Suprapubic skin (tissue), 4 donors: Measurements from ENCODE around the gene SLC50A1. TPM values are rescaled to one million over a fixed set of nuclear protein-coding genes. Genes with fewer than 3 reads are reported as not detected.
"Not testable (repeated sequence)": the region's sequence is repeated elsewhere in the genome, so short reads cannot be mapped to it uniquely, and the experiment has no call there.

Source experiments
- DNase-seq, 2 donors: peaks; one replicate each; pipeline ENCODE4 v3.0.0-alpha.2; 2019; ENCODE audit warnings: low spot score in 2 of 2
- H3K27ac ChIP-seq: fragments of 200-600 bp; sonication (generic); one replicate; pipeline ENCODE4 v1.5.1; 2019
- H3K27me3 ChIP-seq: fragments of 200-600 bp; sonication (generic); one replicate; pipeline ENCODE4 v1.5.1; 2019
- H3K36me3 ChIP-seq: fragments of 200-600 bp; sonication (generic); one replicate; pipeline ENCODE4 v1.5.1; 2019
- H3K4me1 ChIP-seq: fragments of 200-600 bp; sonication (generic); one replicate; pipeline ENCODE4 v1.5.1; 2019
- H3K4me3 ChIP-seq: fragments of 200-600 bp; sonication (generic); one replicate; pipeline ENCODE4 v1.5.1; 2019; ENCODE audit warnings: mild to moderate bottlenecking
- H3K9me3 ChIP-seq: fragments of 200-600 bp; sonication (generic); one replicate; pipeline ENCODE4 v1.5.1; 2019
- EP300 ChIP-seq: sonication (generic); formaldehyde crosslinking; IDR thresholded peaks from one replicate; pipeline ENCODE4 v1.6.1; 2017; ENCODE audit warnings: antibody characterized with exemption
- POLR2A ChIP-seq, 2 donors: fragments of 450-650 bp; IDR thresholded peaks; one replicate each; pipeline ENCODE4 v1.6.1; 2017; ENCODE audit warnings: antibody characterized with exemption in 2 of 2, mild to moderate bottlenecking in 2 of 2, moderate library complexity in 2 of 2
- POLR2AphosphoS5 ChIP-seq, 3 donors: sonication (generic); formaldehyde crosslinking; IDR thresholded peaks; one replicate each; pipeline ENCODE4 v1.6.1; 2017; ENCODE audit warnings: antibody characterized with exemption in 3 of 3
- WGBS: methylation state at CpG from one replicate; pipeline ENCODE4 v1.1.5; 2018; 5-methylcytosine and 5-hydroxymethylcytosine counted together
- total RNA-seq, 4 donors: library from RNA; depleted of rRNA; stranded (reverse); fragments of >200 nt; gene quantifications; one replicate each; pipeline ENCODE4 v1.1.0, GENCODE V29; 2016
- TF ChIP-seq, protein P1 (sequence below), 2 donors: fragments of 200-600 bp in 1 of 2; fragments of 450-650 bp in 1 of 2; sonication (generic) in 1 of 2; IDR thresholded peaks; one replicate each; pipeline ENCODE4 v1.5.1; 2016 to 2019; ENCODE audit warnings: antibody characterized with exemption in 2 of 2, mild to moderate bottlenecking in 1 of 2, moderate library complexity in 1 of 2

SLC50A1 gene
- total RNA-seq, 4 donors from 2014 or later = 27.9 to 56.1 (median 32.6) TPM

DNA sequence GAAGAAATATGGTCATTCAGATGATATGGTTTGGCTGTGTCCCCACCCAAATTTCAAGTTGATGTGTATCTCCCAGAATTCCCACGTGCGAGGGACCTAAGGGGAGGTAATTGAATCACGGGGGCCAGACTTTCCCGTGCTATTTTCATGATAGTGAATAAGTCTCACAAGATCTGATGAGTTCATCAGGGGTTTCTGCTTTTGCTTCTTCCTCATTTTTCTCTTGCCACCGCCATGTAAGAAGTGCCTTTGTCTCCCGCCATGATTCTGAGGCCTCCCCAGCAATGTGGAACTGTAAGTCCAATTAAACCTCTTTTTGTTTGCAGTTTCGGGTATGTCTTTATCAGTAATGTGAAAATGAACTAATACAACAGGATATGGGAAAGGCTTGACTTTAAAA, 6.1 kb downstream of the SLC50A1 start:
- H3K4me1 ChIP-seq = peaks cover 30% of the 10 kb centered on the region

DNA sequence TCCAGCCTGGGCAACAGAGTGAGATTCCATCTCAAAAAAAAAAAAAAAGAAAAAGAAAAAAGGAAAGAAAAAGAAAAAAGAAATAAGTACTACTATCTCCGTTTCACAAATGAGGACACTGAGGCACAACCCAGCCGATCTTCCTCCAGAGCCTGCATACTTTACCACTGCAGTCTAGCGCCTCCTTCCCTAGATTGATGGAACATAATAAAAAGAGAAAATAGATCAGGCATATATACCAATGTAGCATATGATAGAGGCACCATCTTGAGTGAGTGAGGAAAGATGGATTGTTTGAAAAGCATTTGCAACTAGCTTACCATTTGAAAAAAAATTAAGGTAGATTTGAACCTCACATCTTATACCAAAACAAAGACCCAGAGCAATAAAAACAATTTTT, 9.8 kb downstream of the SLC50A1 start:
- H3K27me3 ChIP-seq = peaks cover 3% of the 10 kb centered on the region
- no peak overlapping the region for H3K27ac ChIP-seq
- H3K9me3 ChIP-seq = no peaks in the 10 kb centered on the region
- TF ChIP-seq EP300 (no peak), POLR2AphosphoS5 (IDR thresholded peaks at IDR 0.05) (no peak), POLR2A (IDR thresholded peaks at IDR 0.05) (no peak)
- TF ChIP-seq, protein P1, sequence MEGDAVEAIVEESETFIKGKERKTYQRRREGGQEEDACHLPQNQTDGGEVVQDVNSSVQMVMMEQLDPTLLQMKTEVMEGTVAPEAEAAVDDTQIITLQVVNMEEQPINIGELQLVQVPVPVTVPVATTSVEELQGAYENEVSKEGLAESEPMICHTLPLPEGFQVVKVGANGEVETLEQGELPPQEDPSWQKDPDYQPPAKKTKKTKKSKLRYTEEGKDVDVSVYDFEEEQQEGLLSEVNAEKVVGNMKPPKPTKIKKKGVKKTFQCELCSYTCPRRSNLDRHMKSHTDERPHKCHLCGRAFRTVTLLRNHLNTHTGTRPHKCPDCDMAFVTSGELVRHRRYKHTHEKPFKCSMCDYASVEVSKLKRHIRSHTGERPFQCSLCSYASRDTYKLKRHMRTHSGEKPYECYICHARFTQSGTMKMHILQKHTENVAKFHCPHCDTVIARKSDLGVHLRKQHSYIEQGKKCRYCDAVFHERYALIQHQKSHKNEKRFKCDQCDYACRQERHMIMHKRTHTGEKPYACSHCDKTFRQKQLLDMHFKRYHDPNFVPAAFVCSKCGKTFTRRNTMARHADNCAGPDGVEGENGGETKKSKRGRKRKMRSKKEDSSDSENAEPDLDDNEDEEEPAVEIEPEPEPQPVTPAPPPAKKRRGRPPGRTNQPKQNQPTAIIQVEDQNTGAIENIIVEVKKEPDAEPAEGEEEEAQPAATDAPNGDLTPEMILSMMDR (IDR thresholded peaks at IDR 0.05) = no peak
- no peak overlapping the region for H3K4me3 ChIP-seq
- peaks cover 2% of the 10 kb centered on the region for H3K4me1 ChIP-seq
- H3K36me3 ChIP-seq = no peaks in the 10 kb centered on the region
- DNase-seq = no peak
- WGBS = 91% methylated on average over 3 of the region's 3 CpGs

More for the DNA sequence above, 6.1 kb downstream of the SLC50A1 start:
- no peak overlapping the region for H3K27ac ChIP-seq
- no peak overlapping the region for H3K4me3 ChIP-seq
- no peak for TF ChIP-seq POLR2A (IDR thresholded peaks at IDR 0.05)
- TF ChIP-seq, protein P1 (IDR thresholded peaks at IDR 0.05) = no peak
- TF ChIP-seq EP300 = no peak
- TF ChIP-seq POLR2AphosphoS5 (IDR thresholded peaks at IDR 0.05) = no peak
- DNase-seq = peak in 1 of 2 donors; percentile 42
- no peaks in the 10 kb centered on the region for H3K36me3 ChIP-seq
- H3K27me3 ChIP-seq = peaks cover 3% of the 10 kb centered on the region
- no peaks in the 10 kb centered on the region for H3K9me3 ChIP-seq
- WGBS = 87% methylated on average over 7 of the region's 7 CpGs

DNA sequence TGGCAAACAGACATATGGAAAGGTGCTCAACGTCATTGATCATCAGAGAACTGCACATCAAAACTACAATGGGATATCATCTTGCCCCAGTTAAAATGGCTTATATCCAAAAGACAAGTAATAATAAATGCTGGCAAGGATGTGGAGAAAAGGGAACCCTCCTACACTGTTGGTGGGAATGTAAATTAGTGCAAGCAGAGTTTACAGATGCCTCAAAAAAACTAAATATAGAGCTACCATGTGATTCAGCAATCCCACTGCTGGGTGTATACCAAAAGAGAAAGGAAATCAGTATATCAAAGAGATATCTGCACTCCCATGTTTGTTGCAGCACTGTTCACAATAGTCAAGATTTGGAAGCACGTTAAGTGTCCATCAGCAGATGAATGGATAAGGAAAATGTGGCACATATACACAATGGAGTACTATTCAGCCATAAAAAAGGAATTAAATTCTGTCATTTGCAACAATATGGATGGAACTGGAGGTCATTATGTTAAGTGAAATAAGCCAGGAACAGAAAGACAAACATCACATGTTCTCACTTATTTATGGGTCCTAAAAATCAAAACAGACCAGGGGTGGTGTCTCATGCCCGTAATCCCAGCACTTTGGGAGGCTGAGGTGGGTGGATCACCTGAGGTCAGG, 20.5 kb downstream of the SLC50A1 start:
- DNase-seq, H3K36me3 ChIP-seq, H3K4me1 ChIP-seq, H3K27me3 ChIP-seq, H3K9me3 ChIP-seq, H3K4me3 ChIP-seq, H3K27ac ChIP-seq: not testable (repeated sequence)
- 73% methylated on average over 3 of the region's 3 CpGs for WGBS

DNA sequence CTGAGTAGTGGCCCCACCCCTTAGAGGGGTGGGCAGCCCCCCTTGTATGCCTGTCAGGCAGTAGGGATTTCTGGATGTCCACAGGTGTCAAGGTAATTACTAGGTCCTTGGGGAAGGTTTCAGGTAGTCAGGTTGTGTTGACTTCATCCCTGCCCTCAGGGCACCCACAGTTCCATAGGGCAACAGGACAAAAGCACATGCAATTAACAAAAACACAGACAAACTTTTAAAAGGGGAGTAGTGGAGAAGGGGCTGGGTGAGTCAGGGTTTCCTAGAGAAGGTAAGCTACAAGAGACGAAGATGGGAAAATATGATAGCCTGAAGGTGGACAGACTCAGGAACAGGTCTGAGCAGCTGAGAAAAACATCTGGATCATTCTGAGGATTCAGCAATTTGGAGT, 23.3 kb downstream of the SLC50A1 start:
- DNase-seq = peak in 1 of 2 donors; percentile 14

DNA sequence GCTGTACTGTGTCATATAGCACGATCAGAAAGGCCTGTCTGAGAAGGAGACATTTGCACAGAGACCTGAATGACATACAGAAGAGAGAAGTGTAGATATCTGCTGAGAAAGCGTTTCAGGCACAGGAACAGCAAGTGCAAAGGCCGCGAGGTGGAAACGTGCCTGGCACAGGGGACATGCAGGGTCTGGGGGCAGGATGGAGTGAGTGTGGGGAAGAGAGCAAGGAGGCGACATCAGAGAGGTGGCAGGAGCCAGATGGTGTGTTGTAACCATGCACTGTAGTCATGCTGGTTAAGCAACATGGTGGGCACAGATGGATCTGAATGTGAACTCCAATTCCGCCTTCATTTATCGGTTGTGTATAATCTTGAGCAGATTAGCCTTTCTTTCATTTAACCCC, 24.5 kb downstream of the SLC50A1 start:
- Histone ChIP-seq H3K27ac (no peak overlapping the region), H3K36me3 (no peaks in the 10 kb centered on the region), H3K4me3 (no peak overlapping the region), H3K4me1 (no peaks in the 10 kb centered on the region), H3K27me3 (no peaks in the 10 kb centered on the region), H3K9me3 (no peaks in the 10 kb centered on the region)
- peak in 1 of 2 donors; percentile 9 for DNase-seq
- TF ChIP-seq EP300 = no peak
- WGBS = 81% methylated on average over 8 of the region's 8 CpGs

More for the DNA sequence above, 23.3 kb downstream of the SLC50A1 start:
- no peak overlapping the region for H3K27ac ChIP-seq
- H3K4me3 ChIP-seq = no peak overlapping the region
- no peak for TF ChIP-seq EP300
- TF ChIP-seq, protein P1 (IDR thresholded peaks at IDR 0.05) = no peak
- no peak for TF ChIP-seq POLR2AphosphoS5 (IDR thresholded peaks at IDR 0.05)
- no peaks in the 10 kb centered on the region for H3K36me3 ChIP-seq
- no peaks in the 10 kb centered on the region for H3K9me3 ChIP-seq
- WGBS = 53% methylated on average over 1 of the region's 1 CpG
- no peaks in the 10 kb centered on the region for H3K27me3 ChIP-seq
- no peaks in the 10 kb centered on the region for H3K4me1 ChIP-seq

DNA sequence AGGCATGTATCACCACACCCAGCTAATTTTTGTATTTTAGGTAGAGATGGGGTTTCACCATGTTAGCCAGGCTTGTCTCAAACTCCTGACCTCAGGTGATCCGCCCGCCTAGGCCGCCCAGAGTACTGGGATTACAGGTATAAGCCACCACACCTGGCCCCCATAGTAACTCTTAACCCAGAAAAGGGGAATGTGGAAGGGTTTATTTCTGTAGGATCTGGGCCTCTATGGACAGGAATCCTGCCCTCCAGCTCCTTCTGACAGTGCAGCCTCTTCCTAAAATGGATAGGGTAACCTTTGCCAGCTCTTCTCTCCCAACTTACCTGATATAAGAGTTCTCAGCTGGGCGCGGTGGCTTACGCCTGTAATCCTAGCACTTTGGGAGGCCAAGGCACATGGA, 27.0 kb downstream of the SLC50A1 start:
- not testable (repeated sequence) for H3K36me3 ChIP-seq, DNase-seq, H3K9me3 ChIP-seq, H3K27me3 ChIP-seq, H3K4me3 ChIP-seq, H3K27ac ChIP-seq
- H3K4me1 ChIP-seq = peaks cover 11% of the 10 kb centered on the region
- 95% methylated on average over 6 of the region's 6 CpGs for WGBS

DNA sequence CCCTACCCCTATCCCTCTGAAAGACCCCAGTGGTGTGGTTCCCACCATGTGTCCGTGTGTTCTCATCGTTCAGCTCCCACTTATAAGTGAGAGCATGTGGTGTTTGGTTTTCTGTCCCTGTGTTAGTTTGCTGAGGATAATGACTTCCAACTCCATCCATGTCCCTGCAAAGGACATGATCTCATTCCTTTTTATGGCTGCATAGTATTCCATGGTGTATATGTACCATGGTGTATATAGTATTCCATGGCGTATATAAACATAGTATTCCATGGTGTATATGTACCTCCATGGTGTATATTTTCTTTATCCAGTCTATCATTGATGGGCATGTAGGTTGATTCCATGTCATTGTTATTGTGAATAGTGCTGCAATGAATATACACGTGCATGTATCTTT, 28.1 kb downstream of the SLC50A1 start:
- H3K9me3 ChIP-seq, H3K4me3 ChIP-seq, DNase-seq, H3K27me3 ChIP-seq, H3K36me3 ChIP-seq, H3K27ac ChIP-seq: not testable (repeated sequence)
- H3K4me1 ChIP-seq = peaks cover 16% of the 10 kb centered on the region
- 92% methylated on average over 4 of the region's 4 CpGs for WGBS

DNA sequence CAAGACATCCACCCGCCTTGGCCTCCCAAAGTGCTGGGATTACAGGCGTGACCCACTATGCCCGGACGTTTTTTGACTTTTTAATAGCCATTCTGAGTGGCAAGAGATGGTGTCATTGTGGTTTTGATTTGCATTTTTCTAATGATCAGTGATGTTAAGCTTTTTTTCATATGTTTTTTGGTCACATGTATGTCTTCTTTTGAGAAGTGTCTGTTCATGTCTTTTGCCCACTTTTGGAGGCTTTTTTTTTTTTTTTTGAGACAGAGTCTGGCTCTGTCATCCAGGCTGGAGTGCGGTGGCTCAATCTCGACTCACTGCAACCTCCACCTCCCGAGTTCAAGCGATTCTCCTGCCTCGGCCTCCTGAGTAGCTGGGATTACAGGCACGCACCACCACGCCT, 29.0 kb downstream of the SLC50A1 start:
- peaks cover 16% of the 10 kb centered on the region for H3K4me1 ChIP-seq

More for the DNA sequence above, 29.0 kb downstream of the SLC50A1 start:
- not testable (repeated sequence) for H3K9me3 ChIP-seq, DNase-seq, H3K27ac ChIP-seq, H3K36me3 ChIP-seq, H3K27me3 ChIP-seq, H3K4me3 ChIP-seq
- 96% methylated on average over 11 of the region's 11 CpGs for WGBS
